ENCODE data around the gene SRD5A2. TPM values are rescaled to one million over a fixed set of nuclear protein-coding genes. Genes with fewer than 3 reads are reported as not detected.
"Not testable (repeated sequence)": the region's sequence is repeated elsewhere in the genome, so short reads cannot be mapped to it uniquely, and the experiment has no call there.

SRD5A2 gene
- total and polyA plus RNA-seq, 9 donors: 0.07 to 7.0 (median 0.27) TPM; not detected in 3

DNA sequence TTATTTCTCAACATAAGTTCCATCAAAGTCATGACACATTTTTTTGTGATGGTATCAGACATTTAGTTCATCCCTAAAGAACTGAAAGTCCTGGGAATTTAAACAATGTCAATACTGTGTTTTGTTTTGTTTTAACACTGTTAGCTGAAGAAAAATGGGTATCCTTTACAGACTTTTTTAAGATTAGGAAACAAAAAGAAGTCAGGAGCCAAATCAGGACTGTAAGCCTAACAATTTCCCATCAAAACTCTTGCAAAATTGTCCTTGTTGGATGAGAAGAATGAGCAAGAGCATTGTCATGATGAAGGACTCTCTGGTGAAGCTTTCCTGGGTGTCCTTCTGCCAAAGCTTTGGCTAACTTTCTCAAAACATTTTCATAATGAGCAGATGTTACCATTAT, 69.4 kb downstream of the SRD5A2 start:
- H3K27me3 ChIP-seq: no peaks in the 10 kb centered on the region
- TF ChIP-seq EP300 (IDR thresholded peaks at IDR 0.05) (no peak), POLR2A (IDR thresholded peaks at IDR 0.05) (no peak), CTCF (IDR thresholded peaks at IDR 0.05) (no peak)
- H3K4me3 ChIP-seq: no peak overlapping the region
- H3K9me3 ChIP-seq: no peaks in the 10 kb centered on the region
- no peaks in the 10 kb centered on the region for H3K36me3 ChIP-seq
- DNase-seq: no peak
- intact Hi-C loops (cut with DNase I): no loop called here
- H3K4me1 ChIP-seq (ENCODE audit: insufficient read depth): no peaks in the 10 kb centered on the region
- no peak overlapping the region for H3K27ac ChIP-seq

GRCh38 chr2:31505111-31505510, 75.6 kb downstream of the SRD5A2 start:
- TF ChIP-seq EP300 (IDR thresholded peaks at IDR 0.05): no peak
- no peak for TF ChIP-seq CTCF (IDR thresholded peaks at IDR 0.05)
- no peak for TF ChIP-seq POLR2A (IDR thresholded peaks at IDR 0.05)
- no peaks in the 10 kb centered on the region for H3K36me3 ChIP-seq
- H3K4me1 ChIP-seq (ENCODE audit: insufficient read depth): no peaks in the 10 kb centered on the region
- WGBS, 3 donors: 66 to 67% (median 67%) methylated on average over 2 of the region's 2 CpGs
- H3K4me3 ChIP-seq: no peak overlapping the region
- H3K9me3 ChIP-seq: no peaks in the 10 kb centered on the region
- H3K27ac ChIP-seq: no peak overlapping the region
- H3K27me3 ChIP-seq: no peaks in the 10 kb centered on the region
- intact Hi-C loops (cut with DNase I): no loop called here
- no peak for DNase-seq

GRCh38 chr2:31504311-31504710, 76.4 kb downstream of the SRD5A2 start:
- TF ChIP-seq EP300 (IDR thresholded peaks at IDR 0.05): no peak
- TF ChIP-seq CTCF (IDR thresholded peaks at IDR 0.05): no peak
- no peak for TF ChIP-seq POLR2A (IDR thresholded peaks at IDR 0.05)
- intact Hi-C loops (cut with DNase I): no loop called here

GRCh38 chr2:31496451-31496874, 84.3 kb downstream of the SRD5A2 start:
- intact Hi-C loops (cut with DNase I); DNase-seq; H3K9me3 ChIP-seq; H3K27ac ChIP-seq; H3K4me1 ChIP-seq (ENCODE audit: insufficient read depth); H3K27me3 ChIP-seq; H3K36me3 ChIP-seq; H3K4me3 ChIP-seq: not testable (repeated sequence)
- WGBS, 3 donors: 69 to 80% (median 73%) methylated on average over 21 of the region's 21 CpGs

More at GRCh38 chr2:31504311-31504710, 76.4 kb downstream of the SRD5A2 start:
- DNase-seq: no peak
- Histone ChIP-seq H3K27ac (no peak overlapping the region), H3K4me3 (no peak overlapping the region), H3K9me3 (no peaks in the 10 kb centered on the region), H3K27me3 (no peaks in the 10 kb centered on the region), H3K4me1 (ENCODE audit: insufficient read depth) (no peaks in the 10 kb centered on the region), H3K36me3 (no peaks in the 10 kb centered on the region)
- 47 to 78% (median 50%) methylated on average over 2 of the region's 2 CpGs for WGBS, 3 donors

- 59 to 83% (median 64%) methylated on average over 3 of the region's 3 CpGs for WGBS, 3 donors
- H3K4me3 ChIP-seq; H3K4me1 ChIP-seq (ENCODE audit: insufficient read depth); H3K36me3 ChIP-seq; H3K27me3 ChIP-seq; H3K9me3 ChIP-seq; H3K27ac ChIP-seq; intact Hi-C loops (cut with DNase I); DNase-seq: not testable (repeated sequence)
Measured at GRCh38 chr2:31489339-31489738, 91.4 kb downstream of the SRD5A2 start.

DNA sequence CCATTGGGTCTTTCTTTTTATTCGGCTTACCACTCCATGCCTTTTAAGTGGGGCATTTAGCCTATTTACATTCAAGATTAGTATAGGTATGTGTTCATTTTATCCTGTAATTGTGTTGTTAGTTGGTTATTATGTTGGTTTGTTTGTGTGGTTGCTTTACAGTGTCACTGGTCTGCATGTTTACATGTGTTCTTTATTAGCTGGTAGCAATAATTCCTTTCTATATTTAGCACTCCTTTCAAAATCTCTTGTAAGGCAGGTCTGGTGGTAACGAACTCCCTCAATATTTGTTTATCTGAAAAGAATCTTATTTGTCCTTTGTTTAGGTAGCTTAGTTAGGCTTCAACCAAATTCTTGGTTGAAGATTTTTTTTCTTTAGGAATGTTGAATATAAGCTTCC, 97.5 kb downstream of the SRD5A2 start:
- TF ChIP-seq EP300 (IDR thresholded peaks at IDR 0.05) (no peak), CTCF (IDR thresholded peaks at IDR 0.05) (no peak), POLR2A (IDR thresholded peaks at IDR 0.05) (no peak)
- Histone ChIP-seq H3K4me3 (no peak overlapping the region), H3K4me1 (ENCODE audit: insufficient read depth) (no peaks in the 10 kb centered on the region), H3K36me3 (no peaks in the 10 kb centered on the region), H3K27ac (no peak overlapping the region), H3K9me3 (no peaks in the 10 kb centered on the region), H3K27me3 (no peaks in the 10 kb centered on the region)
- 60 to 70% (median 70%) methylated on average over 2 of the region's 2 CpGs for WGBS, 3 donors
- intact Hi-C loops (cut with DNase I): no loop called here
- DNase-seq: no peak

All from ovary (tissue), 9 donors.